ENCODE results near the gene COL25A1. TPM values are rescaled to one million over a fixed set of nuclear protein-coding genes. Genes with fewer than 3 reads are reported as not detected.

COL25A1 gene
- total RNA-seq, 1 donor from 2014 or later = 0.75 TPM

GRCh38 chr4:108971473-108971872, 331.0 kb downstream of the COL25A1 start:
- Histone ChIP-seq H3K4me1 (no peaks in the 10 kb centered on the region), H3K4me3 (no peak overlapping the region), H3K9me3 (no peaks in the 10 kb centered on the region), H3K27ac (no peak overlapping the region), H3K27me3 (no peaks in the 10 kb centered on the region), H3K36me3 (no peaks in the 10 kb centered on the region)
- TF ChIP-seq CTCF (IDR thresholded peaks at IDR 0.05) = no peak
- no peak for ATAC-seq
- no peak for DNase-seq
- intact Hi-C loops (cut with DNase I) = no loop called here

GRCh38 chr4:108965472-108966076, 336.9 kb downstream of the COL25A1 start:
- Histone ChIP-seq H3K36me3 (no peaks in the 10 kb centered on the region), H3K4me1 (no peaks in the 10 kb centered on the region), H3K27ac (no peak overlapping the region), H3K9me3 (no peaks in the 10 kb centered on the region), H3K27me3 (no peaks in the 10 kb centered on the region), H3K4me3 (no peak overlapping the region)
- intact Hi-C loops (cut with DNase I) = no loop called here
- no peak for DNase-seq
- no peak for ATAC-seq
- no peak for TF ChIP-seq CTCF (IDR thresholded peaks at IDR 0.05)

- Histone ChIP-seq H3K4me1 (no peaks in the 10 kb centered on the region), H3K27me3 (no peaks in the 10 kb centered on the region), H3K36me3 (no peaks in the 10 kb centered on the region), H3K9me3 (no peaks in the 10 kb centered on the region), H3K4me3 (no peak overlapping the region), H3K27ac (no peak overlapping the region)
- DNase-seq = no peak
- intact Hi-C loops (cut with DNase I) = no loop called here
- ATAC-seq = no peak
- TF ChIP-seq CTCF (IDR thresholded peaks at IDR 0.05) = no peak
Observed at GRCh38 chr4:108965016-108965415, 337.4 kb downstream of the COL25A1 start.

GRCh38 chr4:108963910-108964309, 338.5 kb downstream of the COL25A1 start:
- TF ChIP-seq CTCF (IDR thresholded peaks at IDR 0.05) = no peak
- no peaks in the 10 kb centered on the region for H3K36me3 ChIP-seq
- no peaks in the 10 kb centered on the region for H3K9me3 ChIP-seq
- H3K27me3 ChIP-seq = no peaks in the 10 kb centered on the region
- no peak for ATAC-seq
- intact Hi-C loops (cut with DNase I) = no loop called here
- no peak for DNase-seq
- no peak overlapping the region for H3K4me3 ChIP-seq
- H3K4me1 ChIP-seq = no peaks in the 10 kb centered on the region
- no peak overlapping the region for H3K27ac ChIP-seq

- Histone ChIP-seq H3K27me3 (no peaks in the 10 kb centered on the region), H3K4me3 (no peak overlapping the region), H3K27ac (no peak overlapping the region), H3K36me3 (no peaks in the 10 kb centered on the region), H3K9me3 (no peaks in the 10 kb centered on the region), H3K4me1 (no peaks in the 10 kb centered on the region)
- ATAC-seq (no peak), DNase-seq (no peak)
- intact Hi-C loops (cut with DNase I) = no loop called here
- no peak for TF ChIP-seq CTCF (IDR thresholded peaks at IDR 0.05)
Observed at GRCh38 chr4:108959491-108959890, 343.0 kb downstream of the COL25A1 start.

GRCh38 chr4:108954880-108955279, 347.6 kb downstream of the COL25A1 start:
- H3K27me3 ChIP-seq = no peaks in the 10 kb centered on the region
- H3K27ac ChIP-seq = no peak overlapping the region
- no peaks in the 10 kb centered on the region for H3K36me3 ChIP-seq
- ATAC-seq (no peak), DNase-seq (no peak)
- intact Hi-C loops (cut with DNase I) = no loop called here
- no peak overlapping the region for H3K4me3 ChIP-seq
- TF ChIP-seq CTCF (IDR thresholded peaks at IDR 0.05) = no peak
- no peaks in the 10 kb centered on the region for H3K4me1 ChIP-seq
- no peaks in the 10 kb centered on the region for H3K9me3 ChIP-seq
